Stimulated activated CD8-positive, alpha-beta memory T cell treated with anti-CD3 and anti-CD28 coated beads, Interleukin-12 subunit alpha, Interleukin-12 subunit beta, amount 100 ng/mL, for 24 hours (primary cell): Measurements from ENCODE around the gene UQCRH.
"Not testable (repeated sequence)": the region's sequence is repeated elsewhere in the genome, so short reads cannot be mapped to it uniquely, and the experiment has no call there.

Experiments used
- DNase-seq: peaks from one replicate; pipeline ENCODE4 v3.0.0-alpha.2; 2020; ENCODE audit errors: extremely low read depth

UQCRH gene

DNA sequence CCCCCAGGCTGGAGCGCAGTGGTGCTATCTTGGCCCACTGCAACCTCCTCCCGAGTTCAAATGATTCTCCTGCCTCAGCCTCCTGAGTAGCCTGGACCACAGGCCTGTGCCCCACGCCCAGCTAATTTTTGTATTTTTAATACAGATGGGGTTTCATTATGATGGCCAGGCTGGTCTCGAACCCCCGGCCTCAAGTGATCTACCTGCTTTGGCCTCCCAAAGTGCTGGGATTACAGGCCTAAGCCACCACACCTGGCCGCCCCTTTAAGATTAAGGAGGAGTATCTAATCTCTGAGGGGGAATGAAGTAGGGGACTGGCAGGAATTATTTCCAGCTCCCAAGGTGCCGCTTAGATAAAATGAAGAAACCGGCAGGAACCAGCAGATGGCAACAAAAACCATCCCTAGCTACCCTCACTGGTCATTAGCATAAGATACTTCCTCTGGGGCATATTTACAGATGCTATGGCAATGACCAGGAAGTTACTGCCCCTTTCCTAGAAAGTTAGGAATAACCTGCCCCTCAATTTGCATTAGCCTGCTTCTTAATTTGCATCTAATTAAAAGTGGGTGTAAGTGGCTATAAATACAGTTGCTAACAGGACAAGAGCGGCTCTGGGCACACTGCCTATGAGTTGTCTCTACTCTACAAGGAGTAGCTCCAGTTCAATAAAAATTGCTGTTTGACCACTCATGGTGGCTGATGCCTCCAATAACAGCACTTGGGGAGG is 30.0 kb downstream of the UQCRH start:
- DNase-seq, result no peak

DNA sequence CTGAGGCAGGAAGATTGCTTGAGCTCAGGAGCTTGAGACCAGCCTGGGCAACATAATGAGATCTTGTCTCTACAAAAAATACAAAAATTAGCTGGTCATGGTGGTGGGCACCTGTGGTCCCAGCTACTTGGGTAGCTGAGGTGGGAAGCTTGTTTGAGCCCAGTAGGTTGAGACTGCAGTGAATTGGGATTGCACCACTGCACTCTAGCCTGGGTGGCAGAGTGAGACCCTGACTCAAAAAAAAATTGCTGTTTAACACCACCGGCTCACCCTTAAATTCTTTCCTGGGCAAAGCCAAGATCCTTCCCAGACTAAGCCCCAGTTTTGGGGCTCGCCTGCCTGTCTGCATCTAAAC is 30.5 kb downstream of the UQCRH start:
- no peak for DNase-seq

DNA sequence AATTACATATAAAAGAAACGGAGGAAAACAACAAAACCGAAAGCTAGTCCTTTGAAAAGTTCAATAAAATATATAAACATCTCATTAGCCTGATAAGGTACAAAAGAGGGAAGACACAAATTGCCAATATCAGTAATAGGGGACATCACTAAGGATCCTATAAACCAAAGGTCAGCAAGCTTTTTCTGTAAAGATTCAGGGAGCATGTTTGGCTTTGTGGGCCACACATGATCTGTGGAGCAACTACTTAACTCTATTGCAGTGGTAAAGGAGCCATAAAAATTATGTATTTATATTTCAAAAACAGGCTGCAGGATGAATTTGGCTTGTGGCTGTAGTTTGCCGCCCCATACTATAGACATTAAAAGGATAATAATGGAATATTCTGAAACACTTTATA is 31.6 kb downstream of the UQCRH start:
- no peak for DNase-seq

- not testable (repeated sequence) for DNase-seq
Measured at GRCh38 chr1:46337409-46337808, 33.9 kb downstream of the UQCRH start.

DNA sequence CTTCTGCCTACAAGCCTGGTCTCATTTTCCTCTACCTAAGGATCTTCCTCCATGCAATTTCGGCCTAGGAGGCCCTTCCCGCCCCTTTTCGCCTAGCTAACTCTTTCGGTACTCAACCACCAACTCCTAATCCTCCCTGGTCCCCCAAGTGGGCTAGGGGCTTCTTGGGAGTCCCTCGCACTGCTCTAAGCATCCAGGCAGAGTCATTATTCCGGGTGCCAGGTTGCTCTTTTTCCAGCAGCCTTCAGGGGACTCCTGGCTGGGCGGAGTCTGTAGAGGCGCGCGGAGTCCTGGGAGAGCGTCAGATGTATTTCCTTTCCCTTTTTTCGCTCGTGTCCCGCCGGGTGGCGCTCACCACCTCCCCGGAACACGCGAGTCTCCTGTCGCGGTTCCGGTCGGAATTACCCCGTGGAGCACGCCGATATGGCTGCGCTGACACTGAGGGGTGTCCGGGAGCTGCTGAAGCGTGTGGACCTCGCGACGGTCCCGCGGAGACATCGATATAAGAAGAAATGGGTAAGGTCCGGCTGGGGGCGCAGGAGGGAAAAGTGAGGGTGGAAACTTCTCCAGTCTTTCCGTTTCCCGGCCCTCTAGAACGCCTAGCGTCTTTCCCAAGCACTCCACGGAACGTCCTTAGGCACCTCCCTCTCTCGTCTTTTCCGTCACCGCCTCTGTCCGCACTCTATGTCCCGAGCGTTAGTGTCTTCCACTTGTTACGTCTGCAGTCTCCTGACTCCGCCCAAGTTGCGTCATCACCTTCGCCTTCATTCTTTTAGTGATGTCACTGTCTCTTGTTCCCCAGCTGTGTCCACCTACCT is 37.1 kb downstream of the UQCRH start, which contains the start of gene NSUN4:
Gene NSUN4, plus strand, starts transcription at position 404 of the 818 bp plus-strand sequence. Its CDS starts 20 bp downstream, at position 424.
- peak; percentile 64 for DNase-seq

DNA sequence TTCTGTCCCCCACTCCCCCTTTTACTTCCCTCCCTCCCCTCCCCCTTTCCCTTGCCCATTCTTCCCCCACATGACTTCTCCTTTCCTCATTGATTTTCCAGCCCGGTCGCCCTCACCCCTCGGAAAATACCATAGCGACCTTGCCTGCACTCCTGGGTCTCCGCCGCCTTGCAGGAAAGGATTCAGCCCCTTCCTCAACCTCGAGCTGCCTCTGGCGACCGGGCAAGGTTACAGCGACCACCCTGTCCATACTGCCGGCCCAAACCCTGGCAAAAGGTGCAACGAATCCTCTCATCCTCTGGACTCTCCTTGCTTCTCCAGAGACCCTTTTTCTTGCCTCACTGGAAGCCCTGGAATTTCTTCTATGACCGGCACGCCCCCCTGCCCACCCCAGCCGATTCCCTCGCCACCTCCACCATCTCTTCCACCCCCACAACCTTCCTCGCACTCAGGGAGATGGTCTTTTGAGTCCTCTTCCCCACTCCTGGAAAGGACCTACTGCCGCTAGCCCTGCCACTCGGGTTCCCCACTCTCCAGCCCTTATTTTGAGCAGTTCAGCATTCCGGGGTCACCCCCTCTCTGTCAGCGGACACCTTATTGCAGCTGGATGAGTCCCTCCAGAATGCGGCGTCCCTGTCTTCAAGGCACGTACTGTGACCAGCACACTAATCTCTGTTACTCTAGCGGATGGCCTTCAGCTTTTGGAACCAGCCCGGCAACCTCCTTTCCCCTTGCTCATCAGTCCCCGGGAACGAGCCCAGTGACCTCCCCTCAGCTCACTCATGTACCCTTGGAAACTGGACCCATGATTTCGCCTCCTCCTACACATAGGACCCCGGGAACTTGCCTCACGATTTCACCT is 38.0 kb downstream of the UQCRH start:
- no peak for DNase-seq

GRCh38 chr1:46342084-46342656 is 38.7 kb downstream of the UQCRH start:
- DNase-seq, result no peak

- no peak for DNase-seq
Measured at GRCh38 chr1:46342677-46343350, 39.3 kb downstream of the UQCRH start.

DNA sequence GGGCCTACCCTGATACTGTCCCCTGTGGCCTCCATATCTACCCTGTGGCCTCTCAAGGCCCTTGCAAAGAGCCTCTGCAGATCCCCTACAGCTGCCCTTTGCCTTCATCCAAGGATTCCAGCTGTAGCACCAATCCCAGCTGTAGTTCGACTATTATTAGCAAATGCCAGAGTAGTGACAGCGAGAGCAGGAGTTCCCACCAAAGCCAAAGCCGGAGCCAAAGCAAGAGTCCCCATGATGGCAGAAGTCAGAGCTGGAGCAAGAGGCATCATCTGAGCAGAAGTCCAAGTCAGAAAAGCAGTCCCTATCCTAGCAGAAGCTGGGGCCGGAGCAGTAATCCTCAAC is 39.8 kb downstream of the UQCRH start:
- DNase-seq, result no peak

DNA sequence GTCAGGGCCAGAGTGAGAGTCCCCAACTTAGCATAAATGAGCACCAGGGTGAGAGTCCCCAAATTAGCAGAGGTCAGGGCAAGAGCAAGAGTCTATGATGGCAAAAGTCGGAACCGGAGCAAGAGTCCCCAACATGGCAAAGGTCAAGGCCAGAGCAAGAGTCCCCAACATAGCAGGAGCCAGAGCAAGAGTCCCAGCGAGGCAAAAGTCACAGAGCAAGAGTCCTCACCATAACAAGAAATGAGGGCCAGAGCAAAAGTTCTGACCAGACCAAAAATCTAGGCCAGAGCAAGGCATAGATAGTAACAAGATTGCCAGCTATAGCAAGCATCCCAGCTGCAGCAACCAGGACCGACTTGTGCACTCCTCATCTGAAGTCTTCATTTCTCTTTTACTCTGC is 40.2 kb downstream of the UQCRH start:
- DNase-seq, result no peak

DNA sequence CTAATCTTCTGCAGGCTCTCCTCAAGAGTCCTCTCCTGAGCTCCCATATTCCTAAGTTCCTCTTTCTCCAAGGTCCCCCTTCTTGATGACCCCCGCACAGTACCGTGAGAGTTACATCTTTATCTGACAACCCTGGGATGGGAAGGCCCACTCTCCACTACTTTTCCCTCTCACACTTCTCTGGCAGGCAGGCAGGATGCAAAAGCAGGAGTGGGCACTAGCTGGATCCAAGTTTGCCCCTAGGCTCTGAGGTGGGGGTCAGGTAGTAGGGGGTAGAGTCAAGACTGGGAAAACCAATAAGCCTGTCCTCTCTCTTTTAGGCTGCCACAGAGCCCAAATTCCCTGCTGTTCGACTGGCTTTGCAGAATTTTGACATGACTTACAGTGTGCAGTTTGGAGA is 41.0 kb downstream of the UQCRH start:
- DNase-seq, result no peak

DNA sequence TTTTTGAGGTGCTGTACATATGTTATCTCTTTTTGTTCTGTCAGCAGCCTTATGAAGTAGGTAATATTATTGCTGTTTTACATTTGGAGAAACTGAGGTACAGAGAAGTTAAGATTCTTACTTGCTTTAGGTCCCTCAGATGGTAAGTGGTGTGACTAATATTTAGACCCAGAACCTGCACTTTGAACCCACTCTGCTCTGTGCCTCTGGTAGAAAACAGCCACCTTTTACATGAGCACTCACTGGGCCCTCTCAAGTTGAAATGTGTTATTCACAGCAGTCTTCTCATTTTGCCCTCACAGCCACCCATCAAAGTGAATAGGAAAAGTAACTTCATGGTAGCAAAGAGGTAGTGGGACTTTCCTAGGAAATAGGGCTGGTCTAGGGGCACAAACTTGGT is 41.8 kb downstream of the UQCRH start:
- DNase-seq, result no peak

DNA sequence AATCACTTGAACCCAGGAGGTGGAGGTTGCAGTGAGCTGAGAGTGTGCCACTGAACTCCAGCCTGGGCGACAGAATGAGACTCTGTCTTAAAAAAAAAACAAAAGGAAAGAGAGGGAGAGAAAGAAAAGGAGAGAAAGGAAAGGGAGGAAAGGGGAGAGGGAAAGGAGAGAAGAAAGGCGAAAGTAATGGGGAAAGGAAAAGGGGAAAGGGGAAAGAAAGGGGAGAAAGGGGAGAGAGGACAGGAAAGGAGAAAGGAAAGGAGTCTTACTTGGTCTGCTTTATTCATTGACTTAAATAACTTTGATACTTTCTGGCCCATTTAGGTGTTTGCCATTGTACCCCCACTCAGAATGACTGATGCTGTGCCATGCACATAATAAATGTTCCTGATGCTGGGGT is 48.9 kb downstream of the UQCRH start:
- no peak for DNase-seq

DNA sequence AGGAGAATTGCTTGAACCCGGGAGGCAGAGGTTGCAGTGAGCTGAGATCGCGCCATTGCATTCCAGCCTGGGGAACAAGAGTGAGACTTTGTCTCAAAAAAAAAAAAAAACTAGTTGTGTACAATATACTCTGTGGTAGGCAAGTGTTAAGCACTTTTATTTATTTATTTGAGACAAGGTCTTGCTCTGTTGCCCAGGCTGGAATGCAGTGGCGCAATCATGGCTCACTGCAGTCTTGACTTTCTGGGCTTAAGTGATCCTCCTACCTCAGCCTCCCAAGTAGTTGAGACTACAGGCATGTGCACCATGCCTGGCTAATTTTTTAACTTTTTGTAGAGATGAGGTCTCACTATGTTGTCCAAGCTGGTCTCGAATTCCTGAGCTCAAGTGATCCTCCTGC is 52.4 kb downstream of the UQCRH start:
- DNase-seq, result not testable (repeated sequence)

DNA sequence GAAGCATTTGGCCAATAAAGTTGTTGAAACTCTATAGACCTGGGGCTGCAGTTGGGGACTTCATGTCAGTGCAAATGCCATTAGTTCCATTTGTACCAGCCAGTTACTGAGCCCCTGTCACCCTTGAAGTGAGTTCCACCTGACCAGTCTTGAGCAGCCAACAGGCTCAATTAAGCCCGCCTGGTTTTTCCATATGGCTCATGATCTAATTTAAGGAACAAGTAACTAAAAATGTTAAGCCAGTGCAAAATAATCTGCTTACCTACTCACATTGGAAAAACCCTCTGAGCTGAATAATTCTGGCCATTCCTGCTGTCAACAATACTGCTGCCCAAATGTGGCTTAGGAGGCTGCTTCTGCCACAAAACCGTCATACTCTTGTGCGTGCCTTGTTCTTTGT is 58.7 kb downstream of the UQCRH start:
- no peak for DNase-seq

DNA sequence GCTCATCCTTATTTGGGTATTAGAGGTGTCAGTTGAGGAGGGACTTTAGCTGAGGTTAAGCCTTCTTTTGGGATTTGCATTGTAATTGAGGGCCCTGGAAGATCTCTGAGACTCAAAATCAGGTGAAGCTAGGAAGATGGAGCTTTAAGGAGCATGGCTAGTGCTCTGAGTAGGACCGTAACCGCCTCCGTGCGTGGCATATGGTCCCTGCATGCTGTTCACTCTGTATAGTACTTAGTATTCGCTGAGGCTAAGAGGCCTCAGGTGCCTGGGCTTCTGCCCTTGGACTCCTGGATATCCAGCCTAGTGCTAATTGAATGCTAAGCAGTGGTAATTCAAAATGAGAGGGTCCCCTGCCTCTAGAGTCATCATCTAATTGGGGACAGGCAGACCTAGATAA is 59.6 kb downstream of the UQCRH start:
- DNase-seq, result no peak

DNA sequence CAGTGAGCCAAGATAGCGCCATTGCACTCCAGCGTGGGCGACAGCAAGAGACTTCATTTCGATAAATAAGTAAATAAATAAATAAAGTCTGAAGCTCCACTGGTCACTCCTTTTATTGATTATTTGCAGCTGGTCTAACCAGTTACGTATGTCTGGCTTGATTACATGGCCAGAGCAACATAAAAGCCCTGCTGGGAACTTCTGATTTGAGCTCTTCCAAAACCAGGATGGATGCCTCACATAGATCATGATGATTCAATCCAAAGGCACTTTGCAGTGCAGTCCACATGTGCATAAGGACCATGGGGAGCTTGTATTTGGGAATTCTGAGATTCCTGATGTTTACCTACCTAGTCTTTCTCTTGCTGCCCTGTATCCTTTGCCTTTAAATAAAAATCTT is 61.1 kb downstream of the UQCRH start:
- DNase-seq, result no peak

DNA sequence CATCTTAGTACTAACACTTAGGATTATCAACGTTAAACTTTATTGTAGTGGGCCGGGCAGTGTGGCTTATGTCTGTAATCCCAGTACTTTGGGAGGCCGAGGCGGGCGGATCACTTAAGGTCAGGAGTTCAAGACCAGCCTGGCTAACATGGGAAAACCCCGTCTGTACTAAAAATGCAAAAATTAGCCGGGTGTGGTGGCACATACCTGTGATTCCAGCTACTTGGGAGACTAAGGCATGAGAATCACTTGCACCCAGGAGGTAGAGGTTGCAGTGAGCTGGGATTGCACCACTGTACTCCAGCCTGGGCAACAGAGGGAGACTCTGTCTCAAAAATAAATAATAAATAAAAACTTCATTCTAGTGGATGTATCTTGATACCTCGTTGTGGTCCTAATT is 62.3 kb downstream of the UQCRH start:
- DNase-seq, result not testable (repeated sequence)
